ENCODE results near the gene MAGEA4.

Gene MAGEA4

GRCh38 chrX:151912780-151913179 is at the start of gene MAGEA4:
TSS of gene MAGEA4 (plus strand) at chrX:151912889. CDS start at chrX:151923665, 10,776 bp downstream.
- TF ChIP-seq CTCF (IDR thresholded peaks at IDR 0.05; ENCODE audit: control insufficient read depth, extremely low read depth, insufficient read depth), result no peak
- no peak within 1 kb of the TSS for H3K4me3 ChIP-seq (ENCODE audit: low read depth, low read length)
- DNase-seq (ENCODE audit: low read depth), result no peak

- H3K4me3 ChIP-seq (ENCODE audit: low read depth, low read length), result no peak overlapping the region
- no peak for DNase-seq (ENCODE audit: low read depth)
- no peak for TF ChIP-seq CTCF (IDR thresholded peaks at IDR 0.05; ENCODE audit: control insufficient read depth, extremely low read depth, insufficient read depth)
Observed at GRCh38 chrX:151870602-151871001, 42.1 kb upstream of the MAGEA4 start.

- no peak for DNase-seq (ENCODE audit: low read depth)
- no peak for TF ChIP-seq CTCF (IDR thresholded peaks at IDR 0.05; ENCODE audit: control insufficient read depth, extremely low read depth, insufficient read depth)
- no peak overlapping the region for H3K4me3 ChIP-seq (ENCODE audit: low read depth, low read length)
Observed at GRCh38 chrX:151871244-151871643, 41.4 kb upstream of the MAGEA4 start.

- no peak for DNase-seq (ENCODE audit: low read depth)
- TF ChIP-seq CTCF (IDR thresholded peaks at IDR 0.05; ENCODE audit: control insufficient read depth, extremely low read depth, insufficient read depth), result no peak
- no peak overlapping the region for H3K4me3 ChIP-seq (ENCODE audit: low read depth, low read length)
Observed at GRCh38 chrX:151873096-151873495, 39.6 kb upstream of the MAGEA4 start.

GRCh38 chrX:151875270-151876026 is 37.2 kb upstream of the MAGEA4 start:
- no peak for TF ChIP-seq CTCF (IDR thresholded peaks at IDR 0.05; ENCODE audit: control insufficient read depth, extremely low read depth, insufficient read depth)
- no peak overlapping the region for H3K4me3 ChIP-seq (ENCODE audit: low read depth, low read length)
- DNase-seq (ENCODE audit: low read depth), result no peak

GRCh38 chrX:151878574-151878973 is 34.1 kb upstream of the MAGEA4 start:
- no peak overlapping the region for H3K4me3 ChIP-seq (ENCODE audit: low read depth, low read length)
- no peak for TF ChIP-seq CTCF (IDR thresholded peaks at IDR 0.05; ENCODE audit: control insufficient read depth, extremely low read depth, insufficient read depth)
- no peak for DNase-seq (ENCODE audit: low read depth)

GRCh38 chrX:151879856-151880255 is 32.8 kb upstream of the MAGEA4 start:
- H3K4me3 ChIP-seq (ENCODE audit: low read depth, low read length), result no peak overlapping the region
- DNase-seq (ENCODE audit: low read depth), result no peak
- no peak for TF ChIP-seq CTCF (IDR thresholded peaks at IDR 0.05; ENCODE audit: control insufficient read depth, extremely low read depth, insufficient read depth)
